Thyroid gland (tissue), 4 donors: ENCODE data around the gene MAGI1. TPM values are rescaled to one million over a fixed set of nuclear protein-coding genes. Genes with fewer than 3 reads are reported as not detected.
A peak's percentile ranks its signal among the peaks of the same experiment; 100 is the strongest.

Source experiments
- DNase-seq, 2 donors: peaks; one replicate each; pipeline ENCODE4 v3.0.0-alpha.2; 2019
- H3K27ac ChIP-seq, 3 donors: fragments of 200-600 bp; sonication (generic); 1 replicate in 2 of 3; 2 replicates in 1 of 3; pipeline ENCODE4 v1.5.1; 2016 to 2019; ENCODE audit warnings: mild to moderate bottlenecking in 1 of 3, moderate library complexity in 1 of 3
- H3K27me3 ChIP-seq: fragments of 200-600 bp; sonication (generic); one replicate; pipeline ENCODE4 v1.5.1; 2019
- H3K36me3 ChIP-seq, 2 donors: fragments of 200-600 bp; sonication (generic); one replicate each; pipeline ENCODE4 v1.5.1; 2016 to 2019
- H3K4me1 ChIP-seq, 2 donors: fragments of 200-600 bp; sonication (generic); one replicate each; pipeline ENCODE4 v1.5.1; 2017 to 2019
- H3K4me3 ChIP-seq, 3 donors: fragments of 200-600 bp; sonication (generic); replicated peaks in 1 of 3; 1 replicate in 2 of 3; 2 replicates in 1 of 3; pipeline ENCODE4 v1.5.1; 2016; ENCODE audit warnings: mild to moderate bottlenecking in 1 of 3
- H3K9me3 ChIP-seq: fragments of 200-600 bp; sonication (generic); one replicate; pipeline ENCODE4 v1.5.1; 2017
- CTCF ChIP-seq, 6 experiments: fragments of 200-600 bp in 3 of 6; fragments of 450-650 bp in 3 of 6; sonication (generic) in 3 of 6; IDR thresholded peaks; one replicate each; pipeline ENCODE4 v1.5.1; 2016 to 2019; ENCODE audit warnings: antibody characterized with exemption in 6 of 6, mild to moderate bottlenecking in 2 of 6, inconsistent platforms in 1 of 6, moderate library complexity in 1 of 6
- POLR2A ChIP-seq, 2 donors: fragments of 450-650 bp; IDR thresholded peaks; one replicate each; pipeline ENCODE4 v1.6.1; 2017; ENCODE audit warnings: antibody characterized with exemption in 2 of 2, mild to moderate bottlenecking in 2 of 2, moderate library complexity in 1 of 2
- WGBS, 2 donors: methylation state at CpG; one replicate each; pipeline ENCODE4 v1.1.5; 2017; 5-methylcytosine and 5-hydroxymethylcytosine counted together
- intact Hi-C: fragments of 100-400 bp; cut with DNase I; formaldehyde crosslinking; loops from one replicate; pipeline ENCODE4 v1.15.1; 2023
- total RNA-seq, 4 donors: library from RNA; depleted of rRNA; stranded (reverse); fragments of >200 nt; gene quantifications; one replicate each; pipeline ENCODE4 v1.2.3, GENCODE V29; 2016

Gene MAGI1
- total RNA-seq, 4 donors from 2014 or later, result 60.5 to 123 (median 87.5) TPM

GRCh38 chr3:65733459-65733858 is 305.3 kb downstream of the MAGI1 start:
- Histone ChIP-seq H3K9me3 (no peaks in the 10 kb centered on the region), H3K27me3 (no peaks in the 10 kb centered on the region), H3K4me1 (peaks cover 0 to 13% of the 10 kb centered on the region in 2 donors), H3K27ac (no peak overlapping the region), H3K4me3 (no peak overlapping the region), H3K36me3 (no peaks in the 10 kb centered on the region)
- no peak for DNase-seq
- WGBS, 2 donors, result 92 to 94% methylated on average over 1 of the region's 1 CpG
- intact Hi-C loops, result no loop called here
- TF ChIP-seq POLR2A (IDR thresholded peaks at IDR 0.05) (no peak), CTCF (IDR thresholded peaks at IDR 0.05) (no peak)

- no peak overlapping the region for H3K27ac ChIP-seq
- H3K27me3 ChIP-seq, result no peaks in the 10 kb centered on the region
- H3K36me3 ChIP-seq, result no peaks in the 10 kb centered on the region
- no peak overlapping the region for H3K4me3 ChIP-seq
- TF ChIP-seq CTCF (IDR thresholded peaks at IDR 0.05), result peak; percentile 65 to 78 (median 76)
- no peak for TF ChIP-seq POLR2A (IDR thresholded peaks at IDR 0.05)
- DNase-seq, result no peak
- intact Hi-C loops, result no loop called here
- H3K4me1 ChIP-seq, result peaks cover 0 to 13% of the 10 kb centered on the region in 2 donors
- 36 to 39% methylated on average over 6 of the region's 6 CpGs for WGBS, 2 donors
- no peaks in the 10 kb centered on the region for H3K9me3 ChIP-seq
Observed at GRCh38 chr3:65732051-65732935, 306.4 kb downstream of the MAGI1 start.

- Histone ChIP-seq H3K27ac (no peak overlapping the region), H3K4me3 (no peak overlapping the region), H3K27me3 (no peaks in the 10 kb centered on the region), H3K36me3 (no peaks in the 10 kb centered on the region), H3K4me1 (peaks cover 0 to 13% of the 10 kb centered on the region in 2 donors), H3K9me3 (no peaks in the 10 kb centered on the region)
- TF ChIP-seq CTCF (IDR thresholded peaks at IDR 0.05) (no peak), POLR2A (IDR thresholded peaks at IDR 0.05) (no peak)
- no peak for DNase-seq
- intact Hi-C loops, result no loop called here
- WGBS, 2 donors, result 96 to 98% methylated on average over 7 of the region's 7 CpGs
Observed at GRCh38 chr3:65730449-65730848, 308.3 kb downstream of the MAGI1 start.

- TF ChIP-seq CTCF (IDR thresholded peaks at IDR 0.05) (no peak), POLR2A (IDR thresholded peaks at IDR 0.05) (no peak)
- H3K4me1 ChIP-seq, result peaks cover 0 to 13% of the 10 kb centered on the region in 2 donors
- no peaks in the 10 kb centered on the region for H3K36me3 ChIP-seq
- DNase-seq, result no peak
- H3K4me3 ChIP-seq, result no peak overlapping the region
- H3K27ac ChIP-seq, result peak overlapping the region in 1 of 3 donors; percentile 41
- intact Hi-C loops, result loop anchor here (10.0 kb wide), 1 partner anchor 295 kb away; no protein-coding TSS in a partner anchor
- no peaks in the 10 kb centered on the region for H3K27me3 ChIP-seq
- H3K9me3 ChIP-seq, result no peaks in the 10 kb centered on the region
Observed at GRCh38 chr3:65729973-65730372, 308.7 kb downstream of the MAGI1 start.

GRCh38 chr3:65729555-65729954 is 309.2 kb downstream of the MAGI1 start:
- Histone ChIP-seq H3K4me3 (no peak overlapping the region), H3K27me3 (no peaks in the 10 kb centered on the region), H3K36me3 (no peaks in the 10 kb centered on the region), H3K4me1 (peaks cover 0 to 13% of the 10 kb centered on the region in 2 donors), H3K9me3 (no peaks in the 10 kb centered on the region), H3K27ac (peak overlapping the region in 2 of 3 donors; percentile 27 to 41)
- intact Hi-C loops, result loop anchor here (10.0 kb wide), 1 partner anchor 295 kb away; no protein-coding TSS in a partner anchor
- WGBS, 2 donors, result 7 to 13% methylated on average over 2 of the region's 2 CpGs
- peak in 1 of 2 donors; percentile 14 for DNase-seq
- TF ChIP-seq CTCF (IDR thresholded peaks at IDR 0.05) (no peak), POLR2A (IDR thresholded peaks at IDR 0.05) (no peak)
